HG02610 (cell line): ENCODE data around the gene EMID1.

Experiments
- ATAC-seq: cut with Tn5 transposase; IDR thresholded peaks from one replicate; pipeline ENCODE4 v1.9.1; 2021; ENCODE audit warnings: mild to moderate bottlenecking, moderate library complexity; ENCODE audit not compliant: unreplicated experiment

EMID1 gene

GRCh38 chr22:29194184-29194583 is 11.5 kb upstream of the EMID1 start:
- no peak for ATAC-seq

- ATAC-seq, result no peak
Measured at GRCh38 chr22:29195118-29195963, 10.4 kb upstream of the EMID1 start.

GRCh38 chr22:29195964-29196666 is 9.6 kb upstream of the EMID1 start:
- no peak for ATAC-seq

- ATAC-seq, result no peak
Measured at GRCh38 chr22:29197096-29197495, 8.6 kb upstream of the EMID1 start.

GRCh38 chr22:29198240-29198639 is 7.5 kb upstream of the EMID1 start:
- no peak for ATAC-seq

GRCh38 chr22:29199702-29200400 is 5.8 kb upstream of the EMID1 start:
- no peak for ATAC-seq

GRCh38 chr22:29200901-29201300 is 4.8 kb upstream of the EMID1 start:
- ATAC-seq, result no peak

GRCh38 chr22:29201782-29202181 is 3.9 kb upstream of the EMID1 start:
- no peak for ATAC-seq

GRCh38 chr22:29202212-29203192 is 3.2 kb upstream of the EMID1 start:
- peak; percentile 55 for ATAC-seq

- ATAC-seq, result no peak
Measured at GRCh38 chr22:29203488-29204454, 1.9 kb upstream of the EMID1 start.

GRCh38 chr22:29204455-29205183 is 1.1 kb upstream of the EMID1 start:
- no peak for ATAC-seq

- ATAC-seq, result no peak
Measured at GRCh38 chr22:29205252-29205593, 473 bp upstream of the EMID1 start.

GRCh38 chr22:29206372-29207242 is 911 bp downstream of the EMID1 start:
- no peak for ATAC-seq

- no peak for ATAC-seq
Measured at GRCh38 chr22:29207243-29207550, 1.5 kb downstream of the EMID1 start.

GRCh38 chr22:29207562-29208501 is 2.1 kb downstream of the EMID1 start:
- ATAC-seq, result no peak

GRCh38 chr22:29208502-29208862 is 2.8 kb downstream of the EMID1 start:
- no peak for ATAC-seq
